ENCODE measurements around the gene CLIC5. TPM values are rescaled to one million over a fixed set of nuclear protein-coding genes. Genes with fewer than 3 reads are reported as not detected.

The CLIC5 gene
- polyA plus RNA-seq, 1 donor (not counting 4 experiments of a cell fraction or from before 2014, with no cell fraction given): 0.09 TPM

- Histone ChIP-seq H3K9ac (ENCODE audit: control insufficient read depth, extremely low read depth, insufficient read depth, low read length) (no peak overlapping the region), H3K4me1 (ENCODE audit: control insufficient read depth, extremely low read depth, insufficient read depth, low read length) (no peaks in the 10 kb centered on the region), H2AFZ (ENCODE audit: control insufficient read depth, low read length) (no peak overlapping the region), H3K4me2 (ENCODE audit: control insufficient read depth, extremely low read depth, insufficient read depth, low read depth, low read length) (no peak overlapping the region), H3K4me3 (ENCODE audit: control insufficient read depth in 2 of 3, extremely low read depth in 1 of 3, insufficient read depth in 2 of 3, low read depth in 1 of 3, low read length in 3 of 3) (no peak overlapping the region), H4K20me1 (ENCODE audit: control insufficient read depth, extremely low read depth, insufficient read depth, low read length) (no peaks in the 10 kb centered on the region), H3K27ac (ENCODE audit: control insufficient read depth, insufficient read depth, low read length) (no peak overlapping the region), H3K9me1 (ENCODE audit: control insufficient read depth, extremely low read depth, insufficient read depth, low read length) (no peaks in the 10 kb centered on the region), H3K9me3 (ENCODE audit: control insufficient read depth, low read depth, low read length) (no peaks in the 10 kb centered on the region), H3K36me3 (ENCODE audit: control insufficient read depth in 2 of 2, extremely low read depth in 1 of 2, insufficient read depth in 2 of 2, low read length in 2 of 2) (no peaks in the 10 kb centered on the region), H3K27me3 (ENCODE audit: control insufficient read depth, extremely low read depth, insufficient read depth, low read length) (peaks cover 5% of the 10 kb centered on the region), H3K79me2 (ENCODE audit: control insufficient read depth, insufficient read depth, low read length) (no peaks in the 10 kb centered on the region)
- no peak for DNase-seq (ENCODE audit: low read depth, low spot score)
- no peak for FAIRE-seq
- dilution Hi-C loops (cut with MboI; ENCODE audit: extremely low pct_ligation_motif_present, low sequenced_read_pairs): no loop called here
- TF ChIP-seq EZH2 (IDR thresholded peaks at IDR 0.05; ENCODE audit: low read length) (no peak), CTCF (optimal IDR thresholded peaks at IDR 0.05 in 1 of 3, IDR thresholded peaks at IDR 0.05 in 1 of 3, conservative IDR thresholded peaks at IDR 0.05 in 1 of 3; ENCODE audit: extremely low read depth in 1 of 3, insufficient read depth in 2 of 3, low read length in 3 of 3) (no peak)
Observed at GRCh38 chr6:45880159-45880558, 135.5 kb downstream of the CLIC5 start.

GRCh38 chr6:45877970-45878590 is 137.6 kb downstream of the CLIC5 start:
- Histone ChIP-seq H3K27ac (ENCODE audit: control insufficient read depth, insufficient read depth, low read length) (no peak overlapping the region), H2AFZ (ENCODE audit: control insufficient read depth, low read length) (no peak overlapping the region), H3K9me3 (ENCODE audit: control insufficient read depth, low read depth, low read length) (no peaks in the 10 kb centered on the region), H3K36me3 (ENCODE audit: control insufficient read depth in 2 of 2, extremely low read depth in 1 of 2, insufficient read depth in 2 of 2, low read length in 2 of 2) (no peaks in the 10 kb centered on the region), H4K20me1 (ENCODE audit: control insufficient read depth, extremely low read depth, insufficient read depth, low read length) (no peaks in the 10 kb centered on the region), H3K4me2 (ENCODE audit: control insufficient read depth, extremely low read depth, insufficient read depth, low read depth, low read length) (no peak overlapping the region), H3K27me3 (ENCODE audit: control insufficient read depth, extremely low read depth, insufficient read depth, low read length) (peaks cover 5% of the 10 kb centered on the region), H3K79me2 (ENCODE audit: control insufficient read depth, insufficient read depth, low read length) (no peaks in the 10 kb centered on the region), H3K9ac (ENCODE audit: control insufficient read depth, extremely low read depth, insufficient read depth, low read length) (no peak overlapping the region), H3K4me3 (ENCODE audit: control insufficient read depth in 2 of 3, extremely low read depth in 1 of 3, insufficient read depth in 2 of 3, low read depth in 1 of 3, low read length in 3 of 3) (no peak overlapping the region), H3K4me1 (ENCODE audit: control insufficient read depth, extremely low read depth, insufficient read depth, low read length) (no peaks in the 10 kb centered on the region), H3K9me1 (ENCODE audit: control insufficient read depth, extremely low read depth, insufficient read depth, low read length) (no peaks in the 10 kb centered on the region)
- FAIRE-seq (no peak), DNase-seq (ENCODE audit: low read depth, low spot score) (no peak)
- dilution Hi-C loops (cut with MboI; ENCODE audit: extremely low pct_ligation_motif_present, low sequenced_read_pairs): no loop called here
- TF ChIP-seq EZH2 (IDR thresholded peaks at IDR 0.05; ENCODE audit: low read length) (no peak), CTCF (optimal IDR thresholded peaks at IDR 0.05 in 1 of 3, IDR thresholded peaks at IDR 0.05 in 1 of 3, conservative IDR thresholded peaks at IDR 0.05 in 1 of 3; ENCODE audit: extremely low read depth in 1 of 3, insufficient read depth in 2 of 3, low read length in 3 of 3) (no peak)
